ENCODE measurements around the gene BCAN.
"Not testable (repeated sequence)": the region's sequence is repeated elsewhere in the genome, so short reads cannot be mapped to it uniquely, and the experiment has no call there.

BCAN gene

GRCh38 chr1:156612666-156613065, 29.3 kb upstream of the BCAN start:
- no peak for DNase-seq (ENCODE audit: extremely low read depth in 1 of 2, low read depth in 1 of 2)

GRCh38 chr1:156615946-156616345, 26.0 kb upstream of the BCAN start:
- no peak for DNase-seq (ENCODE audit: extremely low read depth in 1 of 2, low read depth in 1 of 2)

- DNase-seq (ENCODE audit: extremely low read depth in 1 of 2, low read depth in 1 of 2): no peak
Observed at GRCh38 chr1:156616463-156616862, 25.5 kb upstream of the BCAN start.

DNA sequence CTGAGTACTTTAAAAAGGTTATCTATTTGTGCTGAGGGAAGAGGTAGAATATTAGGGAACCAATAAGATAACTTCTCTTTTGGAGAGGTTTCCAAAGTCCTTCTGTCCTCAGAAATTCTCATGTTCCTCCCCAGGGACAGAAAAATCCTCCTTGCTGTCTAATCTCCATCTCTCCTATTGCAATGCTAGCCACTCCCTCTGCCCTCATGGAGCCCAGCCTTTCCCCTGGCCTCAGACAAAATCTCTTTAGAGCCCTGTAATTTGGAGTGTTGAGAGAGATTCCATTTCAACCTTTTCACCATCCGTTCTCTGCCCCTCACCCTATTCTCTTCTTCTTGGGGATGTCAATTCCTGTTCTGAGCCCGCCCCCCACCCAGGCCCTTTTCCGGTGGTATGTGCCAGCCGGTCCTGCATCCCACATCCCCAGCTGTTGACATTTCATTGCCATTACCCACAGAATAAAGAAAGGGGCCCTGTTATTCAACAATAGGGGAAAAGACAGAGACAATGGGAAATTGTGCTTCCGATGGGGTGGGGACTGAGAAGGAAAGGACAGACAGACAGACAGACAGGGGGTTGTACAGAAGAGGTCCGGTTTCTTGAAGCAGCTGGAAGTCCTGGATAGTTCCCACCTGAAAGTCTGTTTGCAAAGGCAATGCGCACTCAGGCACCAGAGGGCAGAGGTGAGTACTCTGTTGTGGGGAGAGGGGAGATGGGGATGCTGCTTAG, 22.9 kb upstream of the BCAN start, which contains the start of gene HAPLN2:
TSS of gene HAPLN2 (plus strand) at position 563 of the 729 bp plus-strand sequence. CDS start 4,076 bp downstream, outside the sequence.
- no peak for DNase-seq (ENCODE audit: extremely low read depth in 1 of 2, low read depth in 1 of 2)

GRCh38 chr1:156619582-156619955, 22.3 kb upstream of the BCAN start:
- DNase-seq (ENCODE audit: extremely low read depth in 1 of 2, low read depth in 1 of 2): no peak

- no peak for DNase-seq (ENCODE audit: extremely low read depth in 1 of 2, low read depth in 1 of 2)
Observed at GRCh38 chr1:156622581-156623297, 19.2 kb upstream of the BCAN start.

DNA sequence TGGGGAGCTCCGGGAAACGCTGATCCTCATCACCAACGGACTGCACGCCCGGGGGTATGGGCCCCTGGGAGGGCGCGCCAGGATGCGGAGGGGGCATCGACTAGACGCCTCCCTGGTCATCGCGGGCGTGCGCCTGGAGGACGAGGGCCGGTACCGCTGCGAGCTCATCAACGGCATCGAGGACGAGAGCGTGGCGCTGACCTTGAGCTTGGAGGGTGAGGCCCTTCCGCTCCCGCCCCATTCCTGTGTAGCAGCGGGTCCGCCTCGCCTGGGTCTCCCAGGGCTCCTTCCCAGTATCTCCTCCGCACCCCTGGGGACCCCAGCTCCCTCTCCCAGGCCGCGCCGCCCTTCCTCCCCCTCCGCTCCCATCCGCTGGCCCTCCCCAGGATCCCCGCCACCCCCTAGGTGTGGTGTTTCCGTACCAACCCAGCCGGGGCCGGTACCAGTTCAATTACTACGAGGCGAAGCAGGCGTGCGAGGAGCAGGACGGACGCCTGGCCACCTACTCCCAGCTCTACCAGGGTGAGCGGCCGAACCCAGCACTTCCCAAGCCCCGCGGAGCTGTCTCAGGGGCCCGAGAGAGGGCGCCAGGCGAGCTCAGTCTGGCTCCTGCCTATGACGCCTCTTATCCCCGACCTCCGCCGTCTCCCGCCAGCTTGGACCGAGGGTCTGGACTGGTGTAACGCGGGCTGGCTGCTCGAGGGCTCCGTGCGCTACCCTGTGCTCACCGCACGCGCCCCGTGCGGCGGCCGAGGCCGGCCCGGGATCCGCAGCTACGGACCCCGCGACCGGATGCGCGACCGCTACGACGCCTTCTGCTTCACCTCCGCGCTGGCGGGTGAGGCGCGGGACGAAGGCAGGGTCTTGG, 17.7 kb upstream of the BCAN start:
- no peak for DNase-seq (ENCODE audit: extremely low read depth in 1 of 2, low read depth in 1 of 2)

DNA sequence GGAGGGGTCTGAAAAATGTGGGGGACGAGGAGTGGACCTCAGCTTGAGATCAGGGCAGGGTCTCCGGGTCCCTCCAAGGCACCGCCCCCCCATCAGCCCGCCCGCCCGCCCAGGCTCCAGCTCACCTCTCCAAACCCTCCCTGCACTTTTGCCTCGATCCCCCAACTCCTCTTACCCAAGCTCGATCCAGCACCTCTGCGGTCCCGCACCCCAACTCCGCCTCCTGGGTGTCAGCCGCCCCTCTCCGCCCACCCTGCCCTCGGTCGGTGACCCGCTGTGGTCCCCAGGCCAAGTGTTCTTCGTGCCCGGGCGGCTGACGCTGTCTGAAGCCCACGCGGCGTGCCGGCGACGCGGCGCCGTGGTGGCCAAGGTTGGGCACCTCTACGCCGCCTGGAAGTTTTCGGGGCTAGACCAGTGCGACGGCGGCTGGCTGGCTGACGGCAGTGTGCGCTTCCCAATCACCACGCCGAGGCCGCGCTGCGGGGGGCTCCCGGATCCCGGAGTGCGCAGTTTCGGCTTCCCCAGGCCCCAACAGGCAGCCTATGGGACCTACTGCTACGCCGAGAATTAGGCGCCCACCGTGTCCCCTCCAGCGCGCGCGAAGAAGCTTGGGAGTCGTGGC, 17.0 kb upstream of the BCAN start:
- no peak for DNase-seq (ENCODE audit: extremely low read depth in 1 of 2, low read depth in 1 of 2)

DNA sequence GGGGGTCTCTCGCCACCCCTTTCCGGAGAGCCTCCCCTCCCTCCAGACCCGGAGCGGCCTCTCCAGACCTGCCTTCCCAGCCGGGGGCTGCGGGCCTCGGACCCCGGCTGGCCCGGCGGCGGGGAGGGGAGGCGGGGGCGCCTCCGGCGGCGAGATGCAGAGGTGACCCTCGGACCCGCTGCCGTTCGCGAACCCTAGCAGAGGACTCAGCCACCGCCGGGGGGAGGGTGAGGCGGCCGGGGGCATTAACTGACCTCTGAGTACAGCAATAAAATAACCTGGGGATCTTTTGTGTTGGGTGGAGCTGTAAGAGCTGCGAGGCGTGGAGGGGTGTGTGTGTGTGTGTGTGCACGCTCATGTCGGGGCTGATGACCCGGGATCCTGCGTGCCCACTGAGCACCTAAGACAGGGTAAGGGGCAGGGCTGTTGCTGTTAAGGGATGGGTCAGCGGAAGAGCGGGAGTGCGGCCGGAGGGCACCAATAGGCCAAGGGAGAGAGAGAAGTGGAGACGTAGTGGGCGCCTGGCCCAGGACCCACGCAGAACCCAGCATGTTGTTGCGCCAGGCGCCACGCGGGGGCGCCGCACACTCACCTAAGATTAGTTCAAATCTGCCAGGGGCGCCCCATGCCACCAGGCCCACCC, 16.4 kb upstream of the BCAN start:
- DNase-seq (ENCODE audit: extremely low read depth in 1 of 2, low read depth in 1 of 2): no peak

GRCh38 chr1:156626079-156626438, 15.9 kb upstream of the BCAN start:
- no peak for DNase-seq (ENCODE audit: extremely low read depth in 1 of 2, low read depth in 1 of 2)

- no peak for DNase-seq (ENCODE audit: extremely low read depth in 1 of 2, low read depth in 1 of 2)
Observed at GRCh38 chr1:156627313-156627880, 14.5 kb upstream of the BCAN start.

DNA sequence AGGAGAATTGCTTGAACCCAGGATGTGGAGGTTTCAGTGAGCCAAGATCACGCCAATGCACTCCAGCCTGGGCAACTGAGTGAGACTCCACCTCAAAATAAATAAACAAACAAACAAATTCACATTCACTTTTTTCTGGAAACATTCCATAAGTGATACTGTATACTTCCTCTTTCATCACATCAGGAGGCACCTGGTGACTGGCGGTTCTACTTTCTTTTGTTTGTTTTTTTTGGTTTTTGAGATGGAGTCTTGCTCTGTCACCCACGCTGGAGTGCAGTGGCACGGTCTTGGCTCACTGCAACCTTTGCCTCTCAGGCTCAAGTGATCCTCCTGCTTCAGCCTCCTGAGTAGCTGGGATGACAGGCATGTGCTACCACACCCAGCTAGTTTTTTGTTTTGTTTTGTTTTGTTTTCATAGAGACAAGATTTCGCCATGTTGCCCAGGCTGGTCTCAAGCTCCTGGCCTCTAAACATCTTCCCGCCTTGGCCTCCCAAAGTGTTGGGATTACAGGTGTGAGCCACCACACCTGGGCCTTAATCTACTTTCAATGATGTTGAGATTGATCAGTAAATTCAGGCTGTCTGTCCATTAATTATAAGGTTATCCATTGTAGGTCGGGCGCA, 12.0 kb upstream of the BCAN start:
- DNase-seq (ENCODE audit: extremely low read depth in 1 of 2, low read depth in 1 of 2): no peak

GRCh38 chr1:156631152-156631551, 10.8 kb upstream of the BCAN start:
- not testable (repeated sequence) for DNase-seq (ENCODE audit: extremely low read depth in 1 of 2, low read depth in 1 of 2)

DNA sequence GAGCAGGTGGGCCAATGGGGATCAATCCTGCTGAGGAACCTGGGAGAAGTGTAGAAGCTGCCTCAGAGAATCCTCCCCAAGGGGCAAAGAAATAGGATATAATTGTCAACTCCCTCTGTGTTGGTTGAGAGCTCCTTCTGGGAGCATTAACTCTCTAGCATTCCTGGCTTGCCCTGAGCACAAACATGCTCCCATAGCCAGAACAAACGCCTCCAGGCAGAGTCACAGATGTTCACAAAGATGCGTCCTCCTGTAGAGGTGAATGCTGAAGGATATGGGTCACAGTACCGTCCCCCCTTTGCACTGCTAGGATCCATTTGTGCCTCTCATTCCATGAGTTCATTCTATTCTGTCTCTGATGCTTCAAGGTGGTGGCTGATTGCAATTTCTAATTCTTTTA, 9.6 kb upstream of the BCAN start:
- no peak for DNase-seq (ENCODE audit: extremely low read depth in 1 of 2, low read depth in 1 of 2)

DNA sequence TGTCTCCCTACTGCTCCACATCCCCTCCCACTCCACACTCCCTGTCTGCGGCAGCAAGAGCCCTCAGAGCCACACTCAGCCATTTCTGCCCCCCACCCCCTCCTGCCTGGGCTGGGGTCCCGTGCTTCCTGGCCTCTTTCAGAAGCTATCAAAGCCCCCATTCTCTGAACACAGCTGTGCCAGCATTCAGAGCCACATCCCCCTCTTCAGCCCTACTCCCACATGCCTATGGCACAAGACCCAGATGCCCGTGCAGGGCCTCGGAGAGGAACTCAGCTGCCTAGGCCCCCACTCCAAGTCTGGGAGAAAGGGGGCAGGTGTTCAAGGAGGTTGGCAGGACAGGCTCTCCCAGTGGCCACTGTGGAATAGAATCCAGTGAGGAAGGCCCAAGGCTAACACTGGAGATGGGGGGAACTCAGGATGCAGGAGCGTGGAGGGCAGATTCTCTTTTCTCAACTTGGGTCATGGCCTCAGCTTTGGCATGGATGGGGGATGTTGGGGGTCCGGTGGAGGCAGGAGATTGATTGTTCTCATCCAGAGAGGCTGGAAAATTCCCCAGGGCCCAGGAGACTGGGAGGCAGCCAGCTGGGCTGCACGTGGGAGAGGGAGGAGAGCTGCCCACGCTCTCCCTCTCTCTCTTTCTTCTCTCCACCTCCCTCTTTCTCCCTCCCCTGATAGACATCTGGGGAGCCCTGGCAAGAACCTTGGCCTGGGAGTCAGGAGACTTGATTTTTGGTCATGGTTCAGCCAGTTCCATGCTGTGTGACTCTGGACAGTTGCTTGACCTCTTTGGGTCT, 3.5 kb upstream of the BCAN start:
- no peak for DNase-seq (ENCODE audit: extremely low read depth in 1 of 2, low read depth in 1 of 2)

DNA sequence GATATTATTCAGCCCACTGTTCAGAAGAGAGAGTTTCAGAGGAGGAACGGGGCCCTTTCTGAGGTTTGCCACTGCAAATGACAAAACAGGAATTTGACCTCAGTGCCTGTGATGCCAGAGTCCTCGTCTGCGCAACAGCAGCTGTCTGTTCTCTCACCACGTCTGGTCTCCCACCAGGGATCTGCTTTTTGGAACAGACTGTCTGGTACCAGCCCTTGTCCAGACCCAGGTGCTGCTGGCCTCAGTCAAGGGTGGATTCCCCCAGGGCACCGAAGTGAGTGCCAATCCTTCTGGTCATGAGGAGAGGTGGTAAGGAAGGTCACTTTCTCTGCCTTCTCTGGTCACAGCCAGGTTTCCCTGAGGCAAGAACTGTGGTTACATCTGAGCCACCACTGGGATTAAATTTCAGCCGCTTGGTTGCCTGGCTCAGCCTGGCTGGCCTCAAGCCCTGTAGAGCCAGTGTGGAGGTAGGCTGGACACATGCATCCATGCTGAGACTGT, 2.3 kb upstream of the BCAN start:
- no peak for DNase-seq (ENCODE audit: extremely low read depth in 1 of 2, low read depth in 1 of 2)

- no peak for DNase-seq (ENCODE audit: extremely low read depth in 1 of 2, low read depth in 1 of 2)
Observed at GRCh38 chr1:156640842-156641706, 843 bp upstream of the BCAN start.

All from stimulated activated CD8-positive, alpha-beta memory T cell treated with anti-CD3 and anti-CD28 coated beads, Interleukin-7, amount 100 ng/mL, for 48 hours (primary cell).